MCF 10A (cell line): ENCODE measurements around the gene ZMYND11. TPM values are rescaled to one million over a fixed set of nuclear protein-coding genes. Genes with fewer than 3 reads are reported as not detected.

Experiments used
- BruUV-seq: library from RNA; stranded (reverse); fragments of 400-500 nt; replicated peaks from 2 replicates; lab custom pipeline; 2021; lab: Mats Ljungman, UMichigan
- CTCF ChIA-PET: fragments of 300-600 bp; sonication (Branson Sonifier 250); formaldehyde crosslinking; extraction: SDS; loops from one replicate; lab custom pipeline; 2021; ENCODE audit warnings: antibody characterized with exemption, inconsistent platforms; lab: Yijun Ruan, JAX
- POLR2A ChIA-PET: fragments of 300-600, 350-650 bp; sonication (Branson Sonifier 250); formaldehyde crosslinking; extraction: SDS; loops from one replicate; lab custom pipeline; 2020; ENCODE audit warnings: antibody characterized with exemption, inconsistent platforms; lab: Yijun Ruan, JAX
- DNase-seq: peaks from one replicate; pipeline ENCODE4 v3.0.0-alpha.2; 2018; ENCODE audit not compliant: unreplicated experiment
- H3K27ac Mint-ChIP-seq: one replicate; pipeline ENCODE4 v1.8.0; 2022; ENCODE audit warnings: mild to moderate bottlenecking, low read depth, mixed read lengths; ENCODE audit not compliant: unreplicated experiment
- H3K27me3 Mint-ChIP-seq: one replicate; pipeline ENCODE4 v1.8.0; 2022; ENCODE audit warnings: mixed read lengths; ENCODE audit not compliant: insufficient read depth, unreplicated experiment
- H3K36me3 Mint-ChIP-seq: one replicate; pipeline ENCODE4 v1.8.0; 2022; ENCODE audit warnings: mild to moderate bottlenecking, moderate library complexity, mixed read lengths; ENCODE audit not compliant: insufficient read depth, unreplicated experiment
- H3K4me1 Mint-ChIP-seq: one replicate; pipeline ENCODE4 v1.8.0; 2022; ENCODE audit warnings: mixed read lengths; ENCODE audit not compliant: insufficient read depth, unreplicated experiment
- H3K4me3 Mint-ChIP-seq: one replicate; pipeline ENCODE4 v1.8.0; 2022; ENCODE audit warnings: mild to moderate bottlenecking, moderate library complexity, mixed read lengths; ENCODE audit not compliant: unreplicated experiment
- H3K9me3 Mint-ChIP-seq: one replicate; pipeline ENCODE4 v1.8.0; 2022; ENCODE audit warnings: mixed read lengths; ENCODE audit not compliant: unreplicated experiment
- CTCF ChIP-seq: fragments of 200-600 bp; IDR thresholded peaks from one replicate; pipeline ENCODE4 v1.8.0; 2022; ENCODE audit warnings: antibody characterized with exemption, mild to moderate bottlenecking; ENCODE audit not compliant: unreplicated experiment
- intact Hi-C: fragments of 100-400 bp; cut with micrococcal nuclease; formaldehyde crosslinking; loops from 2 replicates; pipeline ENCODE4 v1.14.1; 2022
- total RNA-seq: library from RNA; stranded (reverse); gene quantifications from 2 replicates; pipeline ENCODE4 v1.2.3, GENCODE V29; 2022

ZMYND11 gene
- total RNA-seq, 1 experiment from 2014 or later: 70.4 TPM

- Mint-ChIP-seq H3K4me3 (no peak overlapping the region), H3K36me3 (peaks cover 7% of the 10 kb centered on the region), H3K9me3 (peaks cover 7% of the 10 kb centered on the region), H3K4me1 (peaks cover 5% of the 10 kb centered on the region), H3K27me3 (no peaks in the 10 kb centered on the region), H3K27ac (no peak overlapping the region)
- CTCF ChIA-PET: no interaction called here
- POLR2A ChIA-PET: no interaction called here
- intact Hi-C loops: no loop called here
- BruUV-seq: no TSS peak
- TF ChIP-seq CTCF: no peak
- DNase-seq: no peak
These were observed 75.0 kb downstream of the ZMYND11 start for GRCh38 chr10:210297-210696.

GRCh38 chr10:215444-215843 lies 80.2 kb downstream of the ZMYND11 start:
- no peak overlapping the region for H3K4me3 Mint-ChIP-seq
- H3K4me1 Mint-ChIP-seq: no peaks in the 10 kb centered on the region
- no peaks in the 10 kb centered on the region for H3K9me3 Mint-ChIP-seq
- DNase-seq: no peak
- no peak overlapping the region for H3K27ac Mint-ChIP-seq
- peaks cover 6% of the 10 kb centered on the region for H3K36me3 Mint-ChIP-seq
- CTCF ChIA-PET: no interaction called here
- no TSS peak for BruUV-seq
- no peaks in the 10 kb centered on the region for H3K27me3 Mint-ChIP-seq
- intact Hi-C loops: no loop called here
- TF ChIP-seq CTCF: no peak
- POLR2A ChIA-PET: no interaction called here

- intact Hi-C loops: no loop called here
- H3K9me3 Mint-ChIP-seq: no peaks in the 10 kb centered on the region
- H3K4me1 Mint-ChIP-seq: no peaks in the 10 kb centered on the region
- H3K36me3 Mint-ChIP-seq: peaks cover 6% of the 10 kb centered on the region
- POLR2A ChIA-PET: interaction anchor here (1.4 kb wide), 1 partner anchor 11 kb away, joined by 6 read pairs; no protein-coding TSS in a partner anchor
- CTCF ChIA-PET: interaction anchor here (0.6 to 1.1 kb wide), 3 partner anchors 19 to 138 kb away, joined by 3 to 4 read pairs (median 3); no protein-coding TSS in a partner anchor
- no peak for DNase-seq
- no peaks in the 10 kb centered on the region for H3K27me3 Mint-ChIP-seq
- BruUV-seq: no TSS peak
- H3K27ac Mint-ChIP-seq: no peak overlapping the region
- no peak for TF ChIP-seq CTCF
- no peak overlapping the region for H3K4me3 Mint-ChIP-seq
These were observed 83.5 kb downstream of the ZMYND11 start for GRCh38 chr10:218798-219197.

GRCh38 chr10:219731-220472 lies 84.6 kb downstream of the ZMYND11 start:
- Mint-ChIP-seq H3K36me3 (peaks cover 6% of the 10 kb centered on the region), H3K4me1 (no peaks in the 10 kb centered on the region), H3K27ac (no peak overlapping the region), H3K4me3 (no peak overlapping the region), H3K9me3 (no peaks in the 10 kb centered on the region), H3K27me3 (no peaks in the 10 kb centered on the region)
- no peak for DNase-seq
- intact Hi-C loops: no loop called here
- ChIA-PET POLR2A (interaction anchor here (0.7 to 1.1 kb wide), 2 partner anchors 9 to 97 kb away, joined by 3 to 4 read pairs; no protein-coding TSS in a partner anchor), CTCF (no interaction called here)
- BruUV-seq: no TSS peak
- no peak for TF ChIP-seq CTCF
